GM23338 (cell line): ENCODE results near the gene MEGF8. TPM values are rescaled to one million over a fixed set of nuclear protein-coding genes. Genes with fewer than 3 reads are reported as not detected.

Experiments used
- CREB1 ChIP-seq: fragments of 250-450 bp; sonication (Bioruptor Pico); IDR thresholded peaks from 2 replicates; pipeline ENCODE4 v1.5.0; 2020; ENCODE audit warnings: low read depth, mild to moderate bottlenecking, moderate library complexity
- CTCF ChIP-seq, 2 experiments: fragments of 200-600 bp in 1 of 2; sonication (generic) in 1 of 2; conservative IDR thresholded peaks; 2 replicates each; pipeline versions ENCODE4 v1.5.1 to v1.6.1; 2016 to 2017; ENCODE audit warnings: antibody characterized with exemption in 2 of 2, low read depth in 2 of 2, mild to moderate bottlenecking in 2 of 2, moderate library complexity in 1 of 2
- EZH2phosphoT487 ChIP-seq: fragments of 200-600 bp; sonication (generic); IDR thresholded peaks from one replicate; pipeline ENCODE4 v1.8.1; 2018; ENCODE audit warnings: antibody characterized with exemption; ENCODE audit not compliant: unreplicated experiment
- JUNB ChIP-seq: IDR thresholded peaks from one replicate; pipeline ENCODE4 v1.6.1; 2016; ENCODE audit warnings: antibody characterized with exemption; ENCODE audit not compliant: unreplicated experiment
- NANOG ChIP-seq: IDR thresholded peaks from 2 replicates; pipeline ENCODE4 v1.6.1; 2016; ENCODE audit warnings: antibody characterized with exemption, borderline replicate concordance
- POLR2AphosphoS5 ChIP-seq: IDR thresholded peaks from 2 replicates; pipeline ENCODE4 v1.6.1; 2016; ENCODE audit warnings: antibody characterized with exemption, low read depth
- STAT1 ChIP-seq: IDR thresholded peaks from one replicate; pipeline ENCODE4 v1.6.1; 2016; ENCODE audit warnings: antibody characterized with exemption; ENCODE audit not compliant: unreplicated experiment
- ZNF331 ChIP-seq: fragments of 250-450 bp; sonication (Bioruptor Pico); IDR thresholded peaks from 2 replicates; pipeline ENCODE4 v1.5.0; 2020; ENCODE audit warnings: low read depth, mild to moderate bottlenecking, moderate library complexity
- ZNF462 ChIP-seq: fragments of 250-450 bp; sonication (Bioruptor Pico); IDR thresholded peaks from 2 replicates; pipeline ENCODE4 v1.5.0; 2020; ENCODE audit warnings: mild to moderate bottlenecking, moderate library complexity
- polyA plus RNA-seq: library from polyadenylated mRNA; unstranded; fragments of >200 nt; fragmentation: Nextera tagmentation; extraction: Ambion mirVana; gene quantifications from 2 replicates; pipeline ENCODE4 v1.2.1, GENCODE V29; 2016
- total RNA-seq: library from RNA; depleted of rRNA; stranded (reverse); fragments of >200 nt; shearing (Covaris generic); gene quantifications from 2 replicates; pipeline ENCODE4 v1.2.3, GENCODE V29; 2014

Gene MEGF8
- total and polyA plus RNA-seq, 2 experiments from 2014 or later, result 6.2 to 40.5 TPM

GRCh38 chr19:42421591-42422031, 96.2 kb downstream of the MEGF8 start (continued):
- TF ChIP-seq ZNF462 (CRISPR knock-in tag) (no peak), CTCF (conservative IDR thresholded peaks at IDR 0.05; ENCODE audit: low read depth in 2 of 2) (no peak), ZNF331 (CRISPR knock-in tag) (no peak), EZH2phosphoT487 (no peak), JUNB (no peak), STAT1 (no peak), CREB1 (CRISPR knock-in tag) (no peak), NANOG (no peak), POLR2AphosphoS5 (no peak)
